IPS-15b (cell line): ENCODE data around the gene FBXW8.

ENCODE experiments used
- H3K27me3 ChIP-seq: one replicate; pipeline ENCODE4 v1.6.1; 2013; ENCODE audit warnings: low read length; ENCODE audit not compliant: control insufficient read depth, insufficient read depth
- H3K36me3 ChIP-seq: one replicate; pipeline ENCODE4 v1.6.1; 2013; ENCODE audit warnings: low read length; ENCODE audit not compliant: control insufficient read depth, insufficient read depth
- H3K4me1 ChIP-seq: one replicate; pipeline ENCODE4 v1.6.1; 2013; ENCODE audit warnings: mild to moderate bottlenecking, low read length; ENCODE audit not compliant: control insufficient read depth, insufficient read depth
- H3K4me3 ChIP-seq: one replicate; pipeline ENCODE4 v1.5.1; 2013; ENCODE audit warnings: low read depth, low read length
- H3K9ac ChIP-seq: one replicate; pipeline ENCODE4 v1.6.1; 2013; ENCODE audit warnings: low read depth, mild to moderate bottlenecking, low read length
- H3K9me3 ChIP-seq: one replicate; pipeline ENCODE4 v1.6.1; 2013; ENCODE audit warnings: mild to moderate bottlenecking, low read length; ENCODE audit not compliant: control insufficient read depth, insufficient read depth

The FBXW8 gene

GRCh38 chr12:116891019-116891418 is 19.7 kb upstream of the FBXW8 start:
- H3K4me3 ChIP-seq, result no peak overlapping the region
- no peaks in the 10 kb centered on the region for H3K4me1 ChIP-seq
- H3K9me3 ChIP-seq, result no peaks in the 10 kb centered on the region
- H3K27me3 ChIP-seq, result no peaks in the 10 kb centered on the region
- H3K36me3 ChIP-seq, result no peaks in the 10 kb centered on the region
- no peak overlapping the region for H3K9ac ChIP-seq

DNA sequence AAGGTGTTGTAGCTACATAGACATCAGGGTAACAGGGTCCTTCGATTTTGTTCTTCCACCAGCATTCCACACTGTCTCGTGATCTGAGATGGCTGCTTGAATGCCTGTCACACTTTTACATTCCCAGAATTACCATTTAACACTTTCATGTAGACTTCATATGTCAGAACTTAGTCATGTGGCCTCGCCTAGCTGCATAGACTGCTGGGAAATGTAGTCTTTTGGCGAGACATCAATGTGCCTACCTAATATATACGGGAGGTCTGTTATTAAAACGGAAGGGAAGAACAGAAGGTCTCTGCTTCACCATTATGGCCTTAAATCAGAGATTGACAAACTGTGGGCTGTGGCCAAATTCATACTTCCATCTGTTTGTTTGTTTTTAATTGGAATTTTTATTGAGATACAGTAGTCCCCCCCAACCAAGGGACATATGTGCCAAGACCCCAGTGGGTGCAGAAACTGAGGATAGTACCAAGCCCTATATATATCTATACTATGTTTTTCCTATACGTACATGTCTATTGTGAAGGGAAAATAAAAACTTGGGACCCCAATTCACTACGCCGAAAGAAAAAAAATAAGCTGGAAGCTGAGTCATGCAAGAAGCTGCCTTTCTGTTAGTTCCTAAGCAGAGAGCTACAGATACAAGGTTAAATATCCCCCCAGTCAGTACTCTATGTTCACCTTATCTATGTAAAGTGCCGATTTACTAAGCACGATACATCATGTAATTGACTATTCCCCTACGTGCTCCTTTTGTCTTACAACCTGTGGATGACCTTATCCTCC is 18.2 kb upstream of the FBXW8 start:
- Histone ChIP-seq H3K9me3 (no peaks in the 10 kb centered on the region), H3K4me3 (no peak overlapping the region)

GRCh38 chr12:116894913-116895312 is 15.8 kb upstream of the FBXW8 start:
- H3K4me3 ChIP-seq, result no peak overlapping the region
- no peaks in the 10 kb centered on the region for H3K9me3 ChIP-seq
- H3K9ac ChIP-seq, result no peak overlapping the region
- H3K27me3 ChIP-seq, result no peaks in the 10 kb centered on the region
- H3K4me1 ChIP-seq, result no peaks in the 10 kb centered on the region
- H3K36me3 ChIP-seq, result no peaks in the 10 kb centered on the region

More for the DNA sequence above, 18.2 kb upstream of the FBXW8 start:
- Histone ChIP-seq H3K9ac (no peak overlapping the region), H3K4me1 (no peaks in the 10 kb centered on the region), H3K36me3 (no peaks in the 10 kb centered on the region), H3K27me3 (no peaks in the 10 kb centered on the region)

DNA sequence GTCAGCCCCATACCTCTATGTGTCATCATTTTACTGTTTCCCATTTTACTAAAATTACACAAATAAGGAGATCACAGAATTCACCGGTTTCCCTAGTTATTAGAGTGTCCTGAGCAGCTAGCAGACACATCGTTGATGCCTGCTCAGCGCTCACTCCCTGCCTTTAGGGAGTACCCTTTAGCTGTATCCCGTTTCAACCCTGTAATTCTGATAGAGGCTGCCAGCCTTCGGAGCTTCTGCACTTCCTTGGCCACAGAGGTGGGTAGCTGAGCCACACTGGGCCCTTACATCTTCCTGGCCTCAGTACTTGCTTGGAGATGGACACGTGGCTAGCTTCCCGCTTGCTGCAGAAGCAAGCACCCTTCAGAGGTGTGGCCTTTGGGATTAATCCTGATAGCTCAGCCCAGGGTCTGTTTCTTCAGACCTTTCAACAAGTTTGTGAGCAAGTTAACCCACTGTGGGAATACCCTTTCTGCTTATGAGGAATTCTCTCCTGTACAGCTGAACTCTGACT is 14.3 kb upstream of the FBXW8 start:
- no peaks in the 10 kb centered on the region for H3K4me1 ChIP-seq
- H3K36me3 ChIP-seq, result no peaks in the 10 kb centered on the region
- H3K9me3 ChIP-seq, result no peaks in the 10 kb centered on the region
- H3K27me3 ChIP-seq, result no peaks in the 10 kb centered on the region
- no peak overlapping the region for H3K4me3 ChIP-seq
- H3K9ac ChIP-seq, result no peak overlapping the region

- no peaks in the 10 kb centered on the region for H3K4me1 ChIP-seq
Measured at GRCh38 chr12:116897476-116897875, 13.3 kb upstream of the FBXW8 start.

GRCh38 chr12:116898669-116899068 is 12.1 kb upstream of the FBXW8 start:
- H3K36me3 ChIP-seq, result no peaks in the 10 kb centered on the region
- H3K9ac ChIP-seq, result no peak overlapping the region
- H3K4me3 ChIP-seq, result no peak overlapping the region
- H3K4me1 ChIP-seq, result no peaks in the 10 kb centered on the region
- H3K27me3 ChIP-seq, result no peaks in the 10 kb centered on the region
- H3K9me3 ChIP-seq, result no peaks in the 10 kb centered on the region

More at GRCh38 chr12:116897476-116897875, 13.3 kb upstream of the FBXW8 start:
- Histone ChIP-seq H3K4me3 (no peak overlapping the region), H3K9ac (no peak overlapping the region), H3K27me3 (no peaks in the 10 kb centered on the region), H3K36me3 (no peaks in the 10 kb centered on the region), H3K9me3 (no peaks in the 10 kb centered on the region)

DNA sequence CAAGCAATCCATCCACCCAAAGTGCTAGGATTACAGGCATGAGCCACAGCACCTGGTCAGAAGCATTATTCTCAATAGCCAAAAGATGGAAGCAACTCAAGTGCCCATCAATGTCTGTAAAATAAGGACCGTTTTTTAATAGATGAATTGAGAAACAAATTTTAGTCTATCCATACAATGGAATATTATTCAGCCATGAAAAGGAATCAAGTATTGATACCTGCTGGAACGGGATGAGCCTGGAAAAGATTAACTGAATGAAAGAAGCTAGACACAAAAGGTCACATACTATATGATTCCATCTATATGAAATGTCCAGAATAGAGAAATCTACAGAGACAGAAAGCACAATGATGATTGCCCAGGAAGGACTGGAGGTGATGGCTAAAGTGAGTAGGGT is 9.1 kb upstream of the FBXW8 start:
- Histone ChIP-seq H3K4me3 (no peak overlapping the region), H3K4me1 (no peaks in the 10 kb centered on the region), H3K27me3 (no peaks in the 10 kb centered on the region), H3K9me3 (no peaks in the 10 kb centered on the region), H3K36me3 (no peaks in the 10 kb centered on the region), H3K9ac (no peak overlapping the region)

DNA sequence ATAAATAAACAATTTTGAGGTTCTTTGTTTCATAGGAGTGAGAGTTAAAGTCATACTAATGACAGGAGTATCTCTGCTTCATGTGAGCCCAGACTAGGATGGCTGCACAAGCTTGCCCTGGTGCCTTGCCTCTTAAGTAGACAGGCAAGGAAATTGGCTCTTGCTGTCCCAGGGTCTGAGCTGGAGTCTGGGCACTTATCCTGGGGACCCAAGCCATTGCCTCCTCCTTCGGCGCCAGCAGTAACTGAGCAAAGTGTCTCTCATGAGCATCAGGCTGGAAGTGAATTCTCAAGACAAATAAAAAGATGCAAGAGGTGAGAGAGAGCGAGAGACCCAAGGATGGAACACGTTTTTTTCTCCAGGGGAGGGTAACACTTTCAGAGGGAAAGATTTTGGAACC is 6.9 kb upstream of the FBXW8 start:
- no peaks in the 10 kb centered on the region for H3K36me3 ChIP-seq
- H3K4me3 ChIP-seq, result no peak overlapping the region
- no peak overlapping the region for H3K9ac ChIP-seq
- no peaks in the 10 kb centered on the region for H3K27me3 ChIP-seq
- H3K9me3 ChIP-seq, result no peaks in the 10 kb centered on the region
- H3K4me1 ChIP-seq, result no peaks in the 10 kb centered on the region

DNA sequence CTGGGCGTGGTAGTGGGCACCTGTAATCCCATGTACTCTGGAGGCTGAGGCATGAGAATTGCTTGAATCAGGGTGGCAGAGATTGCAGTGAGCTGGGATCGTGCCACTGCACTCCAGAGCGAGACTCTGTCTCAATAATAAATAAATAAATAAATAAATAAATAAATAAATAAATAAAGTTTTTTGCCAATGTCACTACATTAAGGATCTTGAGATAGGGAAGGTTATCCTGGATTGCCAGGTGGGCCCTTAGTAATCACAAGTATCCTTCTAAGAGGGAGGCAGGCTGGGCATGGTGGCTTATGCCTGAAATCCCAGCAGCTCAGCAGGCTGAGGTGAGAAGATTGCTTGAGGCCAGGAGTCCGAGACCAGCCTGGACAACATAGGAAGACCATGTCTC is 4.5 kb upstream of the FBXW8 start:
- H3K9me3 ChIP-seq, result no peaks in the 10 kb centered on the region
- no peak overlapping the region for H3K4me3 ChIP-seq
- H3K36me3 ChIP-seq, result no peaks in the 10 kb centered on the region
- no peaks in the 10 kb centered on the region for H3K4me1 ChIP-seq
- no peak overlapping the region for H3K9ac ChIP-seq
- H3K27me3 ChIP-seq, result no peaks in the 10 kb centered on the region

GRCh38 chr12:116910280-116910644 is 488 bp upstream of the FBXW8 start:
- no peak overlapping the region for H3K9ac ChIP-seq
- no peaks in the 10 kb centered on the region for H3K36me3 ChIP-seq
- H3K4me1 ChIP-seq, result no peaks in the 10 kb centered on the region
- no peaks in the 10 kb centered on the region for H3K27me3 ChIP-seq
- no peaks in the 10 kb centered on the region for H3K9me3 ChIP-seq
- H3K4me3 ChIP-seq, result peak overlapping the region; percentile 66

DNA sequence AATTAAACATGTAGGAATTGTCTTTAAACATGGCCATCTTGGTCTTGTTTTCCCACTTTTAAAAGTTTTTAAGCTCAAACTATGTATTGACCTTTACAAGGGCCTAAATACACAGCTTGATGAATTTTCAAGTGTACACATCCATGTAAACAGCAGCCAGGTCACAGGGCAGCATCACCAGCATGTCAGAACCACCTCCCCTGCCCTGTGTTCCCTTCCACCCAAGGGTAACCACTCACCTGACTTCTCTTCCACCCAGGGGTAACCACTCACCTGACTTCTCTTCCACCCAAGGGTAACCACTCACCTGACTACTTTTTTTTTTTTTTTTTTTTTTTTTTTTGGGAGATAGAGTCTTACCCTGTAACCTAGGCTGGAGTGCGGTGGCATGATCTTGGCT is 4.6 kb downstream of the FBXW8 start:
- no peaks in the 10 kb centered on the region for H3K36me3 ChIP-seq
- no peaks in the 10 kb centered on the region for H3K4me1 ChIP-seq
- no peak overlapping the region for H3K9ac ChIP-seq
- no peak overlapping the region for H3K4me3 ChIP-seq
- H3K27me3 ChIP-seq, result no peaks in the 10 kb centered on the region
- no peaks in the 10 kb centered on the region for H3K9me3 ChIP-seq

DNA sequence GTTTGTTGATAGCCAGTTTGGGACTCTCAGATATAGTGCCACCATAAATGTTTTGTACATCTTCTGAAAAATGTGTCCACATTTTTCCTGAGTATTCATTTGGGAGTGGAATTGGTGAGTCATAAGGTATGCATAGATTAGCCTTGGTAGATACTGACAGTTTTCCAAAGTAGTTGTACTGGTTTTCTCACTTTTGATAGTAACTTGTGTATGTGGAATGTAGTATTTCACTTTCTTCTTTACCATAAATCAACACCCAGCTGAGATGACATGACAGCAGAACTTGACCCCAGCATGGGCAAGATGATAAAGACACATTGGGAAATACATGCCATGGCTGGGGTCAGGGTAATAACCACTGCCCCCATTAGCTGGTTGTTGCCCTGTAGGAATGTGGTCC is 5.4 kb downstream of the FBXW8 start:
- H3K27me3 ChIP-seq, result no peaks in the 10 kb centered on the region
- no peaks in the 10 kb centered on the region for H3K9me3 ChIP-seq
- H3K36me3 ChIP-seq, result no peaks in the 10 kb centered on the region
- H3K4me3 ChIP-seq, result no peak overlapping the region
- H3K4me1 ChIP-seq, result peaks cover 2% of the 10 kb centered on the region
- no peak overlapping the region for H3K9ac ChIP-seq
